SK-N-SH (cell line): Measurements from ENCODE around the gene NUP188. TPM values are rescaled to one million over a fixed set of nuclear protein-coding genes. Genes with fewer than 3 reads are reported as not detected.

Source experiments
- CTCF ChIA-PET: fragments of 300-600, 350-600 bp; formaldehyde crosslinking; extraction: SDS; loops from one replicate; lab custom pipeline; 2021; lab: Yijun Ruan, JAX
- POLR2A ChIA-PET: fragments of 350-600 bp; sonication (Branson Sonifier 250); formaldehyde crosslinking; extraction: SDS; loops from one replicate; lab custom pipeline; 2020; ENCODE audit warnings: antibody characterized with exemption, inconsistent platforms; lab: Yijun Ruan, JAX
- DNase-seq: peaks from one replicate; pipeline ENCODE4 v3.0.0; 2012
- H2AFZ ChIP-seq: fragments of 200-600 bp; sonication (generic); 2 replicates; pipeline ENCODE4 v1.8.1; 2016; ENCODE audit warnings: antibody characterized with exemption, mild to moderate bottlenecking, low read depth
- H3F3A ChIP-seq: fragments of 200-600 bp; sonication (generic); replicated peaks from 2 replicates; pipeline ENCODE3; 2016; ENCODE audit warnings: antibody characterized with exemption, mild to moderate bottlenecking; ENCODE audit not compliant: insufficient read depth
- H3K27ac ChIP-seq, 2 experiments: fragments of 200-500 bp in 1 of 2; fragments of 200-600 bp in 1 of 2; sonication (Bioruptor generic) in 1 of 2; sonication (generic), shearing (Covaris generic) in 1 of 2; 2 replicates each; pipeline versions ENCODE4 v1.5.1 to v1.6.1; 2014 to 2016; ENCODE audit warnings: low read depth in 2 of 2, inconsistent platforms in 1 of 2, low read length in 1 of 2, mild to moderate bottlenecking in 1 of 2, mixed read lengths in 1 of 2
- H3K27me3 ChIP-seq: fragments of 200-600 bp; sonication (generic), shearing (Covaris generic); 2 replicates; pipeline ENCODE4 v1.6.1; 2016; ENCODE audit warnings: mixed run types; ENCODE audit not compliant: insufficient read depth
- H3K36me3 ChIP-seq, 2 experiments: fragments of 200-500 bp in 1 of 2; fragments of 200-600 bp in 1 of 2; sonication (Bioruptor generic) in 1 of 2; sonication (generic) in 1 of 2; replicated peaks in 1 of 2; 2 replicates each; pipeline versions ENCODE3 to v1.5.1; 2014 to 2016; ENCODE audit warnings: low read length in 1 of 2, mild to moderate bottlenecking in 1 of 2; ENCODE audit not compliant: insufficient read depth in 2 of 2, control insufficient read depth in 1 of 2
- H3K4me1 ChIP-seq, 2 experiments: fragments of 200-500 bp in 1 of 2; fragments of 200-600 bp in 1 of 2; sonication (Bioruptor generic) in 1 of 2; sonication (generic), shearing (Covaris generic) in 1 of 2; 2 replicates each; pipeline versions ENCODE4 v1.5.1 to v1.6.1; 2014 to 2016; ENCODE audit warnings: low read depth in 1 of 2, low read length in 1 of 2, mixed run types in 1 of 2; ENCODE audit not compliant: insufficient read depth in 2 of 2, control insufficient read depth in 1 of 2
- H3K4me2 ChIP-seq: fragments of 200-600 bp; sonication (generic), shearing (Covaris generic); 2 replicates; pipeline ENCODE4 v1.6.1; 2017; ENCODE audit warnings: mixed run types
- H3K4me3 ChIP-seq, 2 experiments: fragments of 200-500 bp in 1 of 2; fragments of 200-600 bp in 1 of 2; sonication (Bioruptor generic) in 1 of 2; sonication (generic), shearing (Covaris generic) in 1 of 2; 2 replicates each; pipeline versions ENCODE4 v1.5.1 to v1.8.1; 2014 to 2016; ENCODE audit warnings: low read depth in 2 of 2, inconsistent platforms in 1 of 2, low read length in 1 of 2, mild to moderate bottlenecking in 1 of 2, mixed read lengths in 1 of 2, moderate library complexity in 1 of 2
- H3K79me2 ChIP-seq: fragments of 200-600 bp; sonication (generic); 2 replicates; pipeline ENCODE4 v1.8.1; 2017; ENCODE audit warnings: mild to moderate bottlenecking; ENCODE audit not compliant: insufficient read depth
- H3K9ac ChIP-seq: fragments of 200-600 bp; sonication (generic); 2 replicates; pipeline ENCODE4 v1.6.1; 2017; ENCODE audit warnings: mixed run types
- H3K9me2 ChIP-seq: fragments of 200-600 bp; sonication (generic); 2 replicates; pipeline ENCODE4 v1.6.1; 2017; ENCODE audit warnings: mixed run types
- H3K9me3 ChIP-seq: fragments of 200-600 bp; sonication (generic); 2 replicates; pipeline ENCODE4 v1.6.1; 2017; ENCODE audit warnings: mixed run types, mild to moderate bottlenecking, moderate library complexity
- H4K20me1 ChIP-seq: fragments of 200-600 bp; sonication (generic); 2 replicates; pipeline ENCODE4 v1.6.1; 2017; ENCODE audit warnings: mild to moderate bottlenecking, mixed run types; ENCODE audit not compliant: insufficient read depth
- EP300 ChIP-seq, 2 experiments: IDR thresholded peaks; 2 replicates each; pipeline versions ENCODE4 v1.4.0 to v1.6.1; 2012; ENCODE audit warnings: borderline replicate concordance in 1 of 2, low read depth in 1 of 2, low read length in 1 of 2
- EZH2phosphoT487 ChIP-seq: fragments of 200-600 bp; sonication (generic); IDR thresholded peaks from 2 replicates; pipeline ENCODE4 v1.6.1; 2017; ENCODE audit warnings: low read depth, mixed run types, mild to moderate bottlenecking, antibody characterized with exemption, moderate library complexity, borderline replicate concordance
- FOXJ3 ChIP-seq: sonication (generic); formaldehyde crosslinking; IDR thresholded peaks from 2 replicates; pipeline ENCODE4 v1.5.1; 2020; ENCODE audit warnings: mild to moderate bottlenecking, missing genetic modification reagents
- GATA2 ChIP-seq: sonication (generic); formaldehyde crosslinking; IDR thresholded peaks from 2 replicates; pipeline ENCODE4 v1.5.0; 2020; ENCODE audit warnings: mild to moderate bottlenecking, missing genetic modification reagents
- MAX ChIP-seq: IDR thresholded peaks from 2 replicates; pipeline ENCODE4 v1.4.0; 2012; ENCODE audit warnings: low read depth
- NFIC ChIP-seq: IDR thresholded peaks from 2 replicates; pipeline ENCODE4 v1.4.0; 2012; ENCODE audit warnings: borderline replicate concordance
- PBX3 ChIP-seq: IDR thresholded peaks from 2 replicates; pipeline ENCODE4; 2012
- POLR2AphosphoS5 ChIP-seq: IDR thresholded peaks from 2 replicates; pipeline ENCODE4 v1.6.1; 2012; ENCODE audit warnings: low read depth, low read length
- USF2 ChIP-seq: fragments of 150-350 bp; IDR thresholded peaks from 2 replicates; pipeline ENCODE4 v1.6.1; 2017; ENCODE audit warnings: antibody characterized with exemption, low read length, low read depth, borderline replicate concordance
- WGBS: methylation state at CpG from one replicate; pipeline ENCODE4 v1.1.6; 2017; ENCODE audit warnings: low lambda C conversion rate; 5-methylcytosine and 5-hydroxymethylcytosine counted together
- polyA plus RNA-seq, 3 experiments: library from polyadenylated mRNA; depleted of rRNA; stranded (reverse); fragments of >200 nt; gene quantifications; 2 replicates each; pipeline ENCODE4 v1.2.3, GENCODE V29; 2012
- TF ChIP-seq, protein P1 (sequence below): IDR thresholded peaks from 2 replicates; pipeline ENCODE4 v1.6.1; 2012; ENCODE audit warnings: mild to moderate bottlenecking, low read depth, low read length, moderate library complexity
- TF ChIP-seq, protein P2 (sequence below): fragments of 200-600 bp; sonication (generic); IDR thresholded peaks from 2 replicates; pipeline ENCODE4 v1.6.1; 2017; ENCODE audit warnings: antibody characterized with exemption, mild to moderate bottlenecking, moderate library complexity

NUP188 gene
- polyA plus RNA-seq, 1 of the 3 experiments (the other 2 are of a cell fraction) = 49.5 TPM

- no peak for TF ChIP-seq PBX3
- TF ChIP-seq, protein P1, sequence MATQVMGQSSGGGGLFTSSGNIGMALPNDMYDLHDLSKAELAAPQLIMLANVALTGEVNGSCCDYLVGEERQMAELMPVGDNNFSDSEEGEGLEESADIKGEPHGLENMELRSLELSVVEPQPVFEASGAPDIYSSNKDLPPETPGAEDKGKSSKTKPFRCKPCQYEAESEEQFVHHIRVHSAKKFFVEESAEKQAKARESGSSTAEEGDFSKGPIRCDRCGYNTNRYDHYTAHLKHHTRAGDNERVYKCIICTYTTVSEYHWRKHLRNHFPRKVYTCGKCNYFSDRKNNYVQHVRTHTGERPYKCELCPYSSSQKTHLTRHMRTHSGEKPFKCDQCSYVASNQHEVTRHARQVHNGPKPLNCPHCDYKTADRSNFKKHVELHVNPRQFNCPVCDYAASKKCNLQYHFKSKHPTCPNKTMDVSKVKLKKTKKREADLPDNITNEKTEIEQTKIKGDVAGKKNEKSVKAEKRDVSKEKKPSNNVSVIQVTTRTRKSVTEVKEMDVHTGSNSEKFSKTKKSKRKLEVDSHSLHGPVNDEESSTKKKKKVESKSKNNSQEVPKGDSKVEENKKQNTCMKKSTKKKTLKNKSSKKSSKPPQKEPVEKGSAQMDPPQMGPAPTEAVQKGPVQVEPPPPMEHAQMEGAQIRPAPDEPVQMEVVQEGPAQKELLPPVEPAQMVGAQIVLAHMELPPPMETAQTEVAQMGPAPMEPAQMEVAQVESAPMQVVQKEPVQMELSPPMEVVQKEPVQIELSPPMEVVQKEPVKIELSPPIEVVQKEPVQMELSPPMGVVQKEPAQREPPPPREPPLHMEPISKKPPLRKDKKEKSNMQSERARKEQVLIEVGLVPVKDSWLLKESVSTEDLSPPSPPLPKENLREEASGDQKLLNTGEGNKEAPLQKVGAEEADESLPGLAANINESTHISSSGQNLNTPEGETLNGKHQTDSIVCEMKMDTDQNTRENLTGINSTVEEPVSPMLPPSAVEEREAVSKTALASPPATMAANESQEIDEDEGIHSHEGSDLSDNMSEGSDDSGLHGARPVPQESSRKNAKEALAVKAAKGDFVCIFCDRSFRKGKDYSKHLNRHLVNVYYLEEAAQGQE = no peak
- no peak for TF ChIP-seq MAX
- no peak for TF ChIP-seq USF2
- TF ChIP-seq, protein P2, sequence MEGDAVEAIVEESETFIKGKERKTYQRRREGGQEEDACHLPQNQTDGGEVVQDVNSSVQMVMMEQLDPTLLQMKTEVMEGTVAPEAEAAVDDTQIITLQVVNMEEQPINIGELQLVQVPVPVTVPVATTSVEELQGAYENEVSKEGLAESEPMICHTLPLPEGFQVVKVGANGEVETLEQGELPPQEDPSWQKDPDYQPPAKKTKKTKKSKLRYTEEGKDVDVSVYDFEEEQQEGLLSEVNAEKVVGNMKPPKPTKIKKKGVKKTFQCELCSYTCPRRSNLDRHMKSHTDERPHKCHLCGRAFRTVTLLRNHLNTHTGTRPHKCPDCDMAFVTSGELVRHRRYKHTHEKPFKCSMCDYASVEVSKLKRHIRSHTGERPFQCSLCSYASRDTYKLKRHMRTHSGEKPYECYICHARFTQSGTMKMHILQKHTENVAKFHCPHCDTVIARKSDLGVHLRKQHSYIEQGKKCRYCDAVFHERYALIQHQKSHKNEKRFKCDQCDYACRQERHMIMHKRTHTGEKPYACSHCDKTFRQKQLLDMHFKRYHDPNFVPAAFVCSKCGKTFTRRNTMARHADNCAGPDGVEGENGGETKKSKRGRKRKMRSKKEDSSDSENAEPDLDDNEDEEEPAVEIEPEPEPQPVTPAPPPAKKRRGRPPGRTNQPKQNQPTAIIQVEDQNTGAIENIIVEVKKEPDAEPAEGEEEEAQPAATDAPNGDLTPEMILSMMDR = no peak
- no peak for TF ChIP-seq FOXJ3 (CRISPR knock-in tag)
- TF ChIP-seq POLR2AphosphoS5 = no peak
- TF ChIP-seq EZH2phosphoT487 = no peak
- no peak for TF ChIP-seq NFIC
- TF ChIP-seq EP300 (IDR thresholded peaks at IDR 0.05; ENCODE audit: borderline replicate concordance in 1 of 2, low read depth in 1 of 2, low read length in 1 of 2) = no peak
- TF ChIP-seq GATA2 (CRISPR knock-in tag) = no peak
- Histone ChIP-seq H3K4me2 (no peak overlapping the region), H4K20me1 (no peaks in the 10 kb centered on the region), H3K27me3 (no peaks in the 10 kb centered on the region), H3K36me3 (peaks cover 14 to 29% of the 10 kb centered on the region in 2 experiments), H2AFZ (no peak overlapping the region), H3K4me1 (no peaks in the 10 kb centered on the region), H3K9me2 (no peaks in the 10 kb centered on the region), H3K27ac (no peak overlapping the region), H3K9ac (no peak overlapping the region), H3K79me2 (no peaks in the 10 kb centered on the region), H3F3A (peaks cover 26% of the 10 kb centered on the region), H3K9me3 (no peaks in the 10 kb centered on the region), H3K4me3 (no peak overlapping the region)
- CTCF ChIA-PET = no interaction called here
- no peak for DNase-seq
- 96% methylated on average over 5 of the region's 5 CpGs for WGBS
- POLR2A ChIA-PET = no interaction called here
Measured at GRCh38 chr9:128969491-128969890, 22.0 kb downstream of the NUP188 start.
